ENCODE measurements around the gene B4GALNT4. TPM values are rescaled to one million over a fixed set of nuclear protein-coding genes. Genes with fewer than 3 reads are reported as not detected.

The B4GALNT4 gene
- total RNA-seq, 2 donors from 2014 or later, result 2.1 TPM; not detected in 1

DNA sequence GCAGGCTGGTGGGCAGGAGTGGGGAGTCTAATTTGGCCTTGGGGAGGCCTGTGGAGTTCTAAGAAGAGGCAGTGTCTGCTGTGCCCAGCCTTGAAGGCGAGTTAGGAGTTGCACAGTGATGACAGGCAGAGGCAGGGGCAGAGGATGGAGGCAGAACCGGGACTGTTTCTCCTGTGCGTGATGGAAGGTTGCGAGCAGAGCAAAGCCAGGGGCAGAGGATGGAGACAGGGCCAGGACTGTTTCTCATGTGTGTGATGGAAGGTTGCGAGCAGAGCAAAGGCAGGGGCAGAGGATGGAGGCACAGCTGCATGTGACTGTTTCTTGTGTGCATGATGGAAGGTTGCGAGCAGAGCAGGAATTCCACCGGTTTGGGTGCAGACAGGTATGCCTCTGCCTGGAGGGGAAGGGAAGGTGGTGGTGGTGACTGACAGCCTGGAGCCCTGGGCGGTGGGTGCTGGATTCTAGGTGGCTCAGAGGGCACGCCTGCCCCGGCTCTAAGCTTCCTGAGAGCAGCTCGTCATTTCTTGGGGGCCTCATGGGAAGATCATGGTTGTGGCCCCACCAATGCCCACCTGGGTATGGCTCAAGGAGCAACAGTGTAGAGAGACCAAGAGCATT lies 8.7 kb downstream of the B4GALNT4 start:
- DNase-seq (no peak), ATAC-seq (no peak)
- TF ChIP-seq, protein P1, sequence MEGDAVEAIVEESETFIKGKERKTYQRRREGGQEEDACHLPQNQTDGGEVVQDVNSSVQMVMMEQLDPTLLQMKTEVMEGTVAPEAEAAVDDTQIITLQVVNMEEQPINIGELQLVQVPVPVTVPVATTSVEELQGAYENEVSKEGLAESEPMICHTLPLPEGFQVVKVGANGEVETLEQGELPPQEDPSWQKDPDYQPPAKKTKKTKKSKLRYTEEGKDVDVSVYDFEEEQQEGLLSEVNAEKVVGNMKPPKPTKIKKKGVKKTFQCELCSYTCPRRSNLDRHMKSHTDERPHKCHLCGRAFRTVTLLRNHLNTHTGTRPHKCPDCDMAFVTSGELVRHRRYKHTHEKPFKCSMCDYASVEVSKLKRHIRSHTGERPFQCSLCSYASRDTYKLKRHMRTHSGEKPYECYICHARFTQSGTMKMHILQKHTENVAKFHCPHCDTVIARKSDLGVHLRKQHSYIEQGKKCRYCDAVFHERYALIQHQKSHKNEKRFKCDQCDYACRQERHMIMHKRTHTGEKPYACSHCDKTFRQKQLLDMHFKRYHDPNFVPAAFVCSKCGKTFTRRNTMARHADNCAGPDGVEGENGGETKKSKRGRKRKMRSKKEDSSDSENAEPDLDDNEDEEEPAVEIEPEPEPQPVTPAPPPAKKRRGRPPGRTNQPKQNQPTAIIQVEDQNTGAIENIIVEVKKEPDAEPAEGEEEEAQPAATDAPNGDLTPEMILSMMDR (IDR thresholded peaks at IDR 0.05), result no peak
- TF ChIP-seq POLR2A (IDR thresholded peaks at IDR 0.05), result no peak
- Histone ChIP-seq H3K4me3 (no peak overlapping the region), H3K36me3 (replicated peaks in 1 of 2; ENCODE audit: insufficient read depth in 1 of 2, low read depth in 2 of 2) (no peaks in the 10 kb centered on the region), H3K27me3 (no peaks in the 10 kb centered on the region), H3K4me1 (no peaks in the 10 kb centered on the region), H3K27ac (no peak overlapping the region), H3K9me3 (no peaks in the 10 kb centered on the region)
- intact Hi-C loops (cut with DNase I), result no loop called here
- WGBS, 2 donors, result 70 to 73% methylated on average over 8 to 11 of the region's 11 CpGs

DNA sequence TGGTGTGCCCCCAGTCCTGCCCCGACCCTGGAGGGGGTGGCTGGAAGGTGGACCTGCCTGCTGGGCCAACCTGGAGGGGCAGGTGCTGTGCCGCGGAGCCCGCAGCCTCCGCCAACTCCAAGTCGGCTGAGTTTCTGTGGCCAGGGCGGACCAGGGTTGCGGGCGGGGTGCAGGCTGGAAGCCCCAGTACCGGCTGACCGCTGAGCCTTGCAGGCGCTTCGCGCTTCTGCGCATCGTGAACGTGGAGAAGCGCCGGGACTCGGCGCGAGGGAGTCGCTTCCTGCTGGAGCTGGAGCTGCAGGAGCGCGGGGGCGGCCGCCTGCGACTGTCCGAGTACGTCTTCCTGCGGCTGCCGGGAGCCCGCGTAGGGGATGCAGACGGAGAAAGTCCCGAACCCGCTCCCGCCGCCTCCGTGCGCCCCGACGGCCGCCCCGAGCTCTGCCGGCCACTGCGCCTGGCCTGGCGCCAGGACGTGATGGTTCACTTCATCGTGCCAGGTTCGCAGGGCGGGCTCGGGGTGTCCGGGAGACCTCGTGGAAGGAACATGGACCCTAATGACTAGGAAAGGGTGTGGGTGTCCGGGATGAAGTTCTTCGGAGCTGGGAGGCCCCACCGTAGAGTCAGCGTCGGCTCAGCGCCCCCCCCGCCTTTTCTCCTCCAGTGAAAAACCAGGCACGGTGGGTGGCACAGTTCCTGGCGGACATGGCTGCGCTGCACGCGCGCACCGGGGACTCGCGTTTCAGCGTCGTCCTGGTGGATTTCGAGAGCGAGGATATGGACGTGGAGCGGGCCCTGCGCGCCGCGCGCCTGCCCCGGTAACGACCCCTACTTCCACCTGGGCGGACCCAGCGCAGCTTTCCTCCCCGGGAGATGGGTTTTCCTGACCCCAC lies 10.2 kb downstream of the B4GALNT4 start:
- H3K27me3 ChIP-seq, result no peaks in the 10 kb centered on the region
- no peak for TF ChIP-seq POLR2A (IDR thresholded peaks at IDR 0.05)
- TF ChIP-seq, protein P1 (IDR thresholded peaks at IDR 0.05), result no peak
- no peaks in the 10 kb centered on the region for H3K4me1 ChIP-seq
- no peak overlapping the region for H3K27ac ChIP-seq
- DNase-seq (no peak), ATAC-seq (no peak)
- no peaks in the 10 kb centered on the region for H3K36me3 ChIP-seq (replicated peaks in 1 of 2; ENCODE audit: insufficient read depth in 1 of 2, low read depth in 2 of 2)
- intact Hi-C loops (cut with DNase I), result no loop called here
- no peaks in the 10 kb centered on the region for H3K9me3 ChIP-seq
- H3K4me3 ChIP-seq, result no peak overlapping the region
- 73 to 91% methylated on average over 44 to 77 of the region's 87 CpGs for WGBS, 2 donors

DNA sequence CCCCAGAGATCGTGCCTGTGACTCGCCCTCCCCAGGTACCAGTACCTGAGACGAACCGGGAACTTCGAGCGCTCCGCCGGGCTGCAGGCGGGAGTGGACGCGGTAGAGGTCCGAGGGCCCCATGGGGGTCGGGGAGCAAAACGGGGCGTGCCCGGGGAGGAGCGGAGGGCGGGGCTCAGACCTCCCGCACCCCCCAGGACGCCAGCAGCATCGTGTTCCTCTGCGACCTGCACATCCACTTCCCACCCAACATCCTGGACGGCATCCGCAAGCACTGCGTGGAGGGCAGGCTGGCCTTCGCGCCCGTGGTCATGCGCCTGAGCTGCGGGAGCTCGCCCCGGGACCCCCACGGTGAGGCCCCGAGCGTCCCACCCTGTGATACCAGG lies 10.8 kb downstream of the B4GALNT4 start:
- H3K27me3 ChIP-seq, result no peaks in the 10 kb centered on the region
- WGBS, 2 donors, result 80 to 86% methylated on average over 32 to 35 of the region's 35 CpGs
- H3K27ac ChIP-seq, result no peak overlapping the region
- TF ChIP-seq, protein P1 (IDR thresholded peaks at IDR 0.05), result no peak
- no peak for TF ChIP-seq POLR2A (IDR thresholded peaks at IDR 0.05)
- intact Hi-C loops (cut with DNase I), result no loop called here
- ATAC-seq, result no peak
- DNase-seq, result no peak
- H3K4me1 ChIP-seq, result no peaks in the 10 kb centered on the region
- no peaks in the 10 kb centered on the region for H3K9me3 ChIP-seq
- no peak overlapping the region for H3K4me3 ChIP-seq
- no peaks in the 10 kb centered on the region for H3K36me3 ChIP-seq (replicated peaks in 1 of 2; ENCODE audit: insufficient read depth in 1 of 2, low read depth in 2 of 2)

DNA sequence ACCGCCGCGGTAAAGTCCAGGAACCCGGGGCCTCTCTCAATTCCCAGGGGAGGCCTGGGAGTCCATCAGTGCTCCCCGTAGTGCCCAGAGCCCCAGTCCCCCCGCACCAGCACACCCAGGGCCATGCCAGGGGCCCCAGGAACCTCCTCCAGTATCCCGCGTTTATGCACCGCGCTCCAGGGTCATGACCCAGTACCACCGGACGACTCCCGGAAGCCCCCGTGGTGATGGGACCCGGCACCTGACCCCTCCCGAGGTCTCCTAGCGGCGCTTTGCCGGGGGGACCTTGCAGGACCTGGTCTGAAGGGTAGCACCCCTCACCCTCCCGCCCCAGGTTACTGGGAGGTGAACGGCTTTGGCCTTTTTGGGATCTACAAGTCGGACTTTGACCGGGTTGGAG lies 11.2 kb downstream of the B4GALNT4 start:
- no peaks in the 10 kb centered on the region for H3K9me3 ChIP-seq
- TF ChIP-seq, protein P1 (IDR thresholded peaks at IDR 0.05), result no peak
- TF ChIP-seq POLR2A (IDR thresholded peaks at IDR 0.05), result no peak
- intact Hi-C loops (cut with DNase I), result no loop called here
- DNase-seq, result no peak
- no peak overlapping the region for H3K4me3 ChIP-seq
- H3K36me3 ChIP-seq (replicated peaks in 1 of 2; ENCODE audit: insufficient read depth in 1 of 2, low read depth in 2 of 2), result no peaks in the 10 kb centered on the region
- H3K4me1 ChIP-seq, result no peaks in the 10 kb centered on the region
- no peaks in the 10 kb centered on the region for H3K27me3 ChIP-seq
- no peak overlapping the region for H3K27ac ChIP-seq
- 90 to 97% methylated on average over 6 to 12 of the region's 23 CpGs for WGBS, 2 donors
- ATAC-seq, result no peak
